Measurements from ENCODE around the gene KCNAB1. TPM values are rescaled to one million over a fixed set of nuclear protein-coding genes. Genes with fewer than 3 reads are reported as not detected.

The KCNAB1 gene
- total RNA-seq, 1 experiment from 2014 or later = 1.0 TPM

DNA sequence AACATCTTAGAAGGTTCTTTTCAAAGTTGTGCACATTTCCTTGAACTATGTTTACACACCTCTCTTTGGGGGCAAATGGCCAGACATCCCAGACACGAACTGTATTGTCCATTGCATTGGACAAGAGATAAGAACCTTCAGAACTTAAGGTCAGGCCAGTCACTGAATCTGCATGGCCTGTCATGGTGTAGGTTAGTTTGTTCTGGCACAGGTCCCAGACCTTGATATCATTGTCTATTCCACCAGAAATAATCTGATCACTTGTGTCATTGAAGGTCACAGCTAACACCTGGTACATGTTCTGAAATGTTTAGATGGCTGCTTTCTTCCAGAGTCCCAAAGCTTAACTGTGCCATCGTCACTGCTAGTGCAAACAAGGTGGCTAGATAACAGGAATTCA, 55.7 kb downstream of the KCNAB1 start (continued):
- TF ChIP-seq, protein P1, sequence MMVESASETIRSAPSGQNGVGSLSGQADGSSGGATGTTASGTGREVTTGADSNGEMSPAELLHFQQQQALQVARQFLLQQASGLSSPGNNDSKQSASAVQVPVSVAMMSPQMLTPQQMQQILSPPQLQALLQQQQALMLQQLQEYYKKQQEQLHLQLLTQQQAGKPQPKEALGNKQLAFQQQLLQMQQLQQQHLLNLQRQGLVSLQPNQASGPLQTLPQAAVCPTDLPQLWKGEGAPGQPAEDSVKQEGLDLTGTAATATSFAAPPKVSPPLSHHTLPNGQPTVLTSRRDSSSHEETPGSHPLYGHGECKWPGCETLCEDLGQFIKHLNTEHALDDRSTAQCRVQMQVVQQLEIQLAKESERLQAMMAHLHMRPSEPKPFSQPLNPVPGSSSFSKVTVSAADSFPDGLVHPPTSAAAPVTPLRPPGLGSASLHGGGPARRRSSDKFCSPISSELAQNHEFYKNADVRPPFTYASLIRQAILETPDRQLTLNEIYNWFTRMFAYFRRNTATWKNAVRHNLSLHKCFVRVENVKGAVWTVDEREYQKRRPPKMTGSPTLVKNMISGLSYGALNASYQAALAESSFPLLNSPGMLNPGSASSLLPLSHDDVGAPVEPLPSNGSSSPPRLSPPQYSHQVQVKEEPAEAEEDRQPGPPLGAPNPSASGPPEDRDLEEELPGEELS (CRISPR knock-in tag; IDR thresholded peaks at IDR 0.05) = no peak

DNA sequence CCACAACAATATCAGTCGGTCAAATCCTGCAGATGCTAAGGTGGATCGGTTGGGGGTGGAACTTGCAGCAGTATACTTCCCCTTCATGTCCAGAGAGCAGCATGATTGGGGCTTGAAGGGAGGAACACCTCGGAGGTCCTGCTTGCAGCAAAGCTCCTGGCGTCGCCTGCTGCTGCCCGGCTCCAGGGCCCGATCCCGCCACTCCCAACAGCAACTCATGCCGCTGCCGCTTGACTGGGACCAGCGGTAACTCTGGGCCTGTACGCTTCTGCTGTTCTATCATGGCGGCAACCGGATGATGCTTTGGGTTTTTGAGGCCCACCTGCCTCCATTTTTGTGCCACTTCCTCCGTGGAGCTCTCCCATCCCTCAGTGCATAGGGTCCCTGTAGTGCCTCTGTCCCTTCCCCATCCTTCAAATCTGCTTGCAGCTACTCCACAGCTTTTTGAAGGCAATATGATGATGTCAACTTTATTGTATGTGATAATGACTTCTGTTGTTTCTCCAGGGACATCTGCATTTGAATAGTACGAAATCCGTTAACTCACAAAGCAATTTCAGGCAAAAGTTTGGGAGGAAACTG, 56.3 kb downstream of the KCNAB1 start:
- TF ChIP-seq NR2C2 (CRISPR knock-in tag; IDR thresholded peaks at IDR 0.05) (no peak), ZNF671 (CRISPR knock-in tag; IDR thresholded peaks at IDR 0.05) (no peak), SMAD4 (CRISPR knock-in tag; IDR thresholded peaks at IDR 0.05) (no peak), ZNF317 (CRISPR knock-in tag; IDR thresholded peaks at IDR 0.05; ENCODE audit: borderline replicate concordance, low read depth) (no peak), NFATC4 (CRISPR knock-in tag; IDR thresholded peaks at IDR 0.05) (no peak), OVOL2 (CRISPR knock-in tag; IDR thresholded peaks at IDR 0.05; ENCODE audit: borderline replicate concordance) (no peak), RORB (CRISPR knock-in tag; IDR thresholded peaks at IDR 0.05) (no peak), KAT7 (CRISPR knock-in tag; IDR thresholded peaks at IDR 0.05; ENCODE audit: borderline replicate concordance) (no peak), NR3C1 (CRISPR knock-in tag; conservative IDR thresholded peaks at IDR 0.05; ENCODE audit: low read depth) (no peak), NFYB (CRISPR knock-in tag; conservative IDR thresholded peaks at IDR 0.05; ENCODE audit: low read depth) (no peak)
- TF ChIP-seq, protein P2, sequence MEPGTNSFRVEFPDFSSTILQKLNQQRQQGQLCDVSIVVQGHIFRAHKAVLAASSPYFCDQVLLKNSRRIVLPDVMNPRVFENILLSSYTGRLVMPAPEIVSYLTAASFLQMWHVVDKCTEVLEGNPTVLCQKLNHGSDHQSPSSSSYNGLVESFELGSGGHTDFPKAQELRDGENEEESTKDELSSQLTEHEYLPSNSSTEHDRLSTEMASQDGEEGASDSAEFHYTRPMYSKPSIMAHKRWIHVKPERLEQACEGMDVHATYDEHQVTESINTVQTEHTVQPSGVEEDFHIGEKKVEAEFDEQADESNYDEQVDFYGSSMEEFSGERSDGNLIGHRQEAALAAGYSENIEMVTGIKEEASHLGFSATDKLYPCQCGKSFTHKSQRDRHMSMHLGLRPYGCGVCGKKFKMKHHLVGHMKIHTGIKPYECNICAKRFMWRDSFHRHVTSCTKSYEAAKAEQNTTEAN (CRISPR knock-in tag; IDR thresholded peaks at IDR 0.05) = no peak
- TF ChIP-seq, protein P3, sequence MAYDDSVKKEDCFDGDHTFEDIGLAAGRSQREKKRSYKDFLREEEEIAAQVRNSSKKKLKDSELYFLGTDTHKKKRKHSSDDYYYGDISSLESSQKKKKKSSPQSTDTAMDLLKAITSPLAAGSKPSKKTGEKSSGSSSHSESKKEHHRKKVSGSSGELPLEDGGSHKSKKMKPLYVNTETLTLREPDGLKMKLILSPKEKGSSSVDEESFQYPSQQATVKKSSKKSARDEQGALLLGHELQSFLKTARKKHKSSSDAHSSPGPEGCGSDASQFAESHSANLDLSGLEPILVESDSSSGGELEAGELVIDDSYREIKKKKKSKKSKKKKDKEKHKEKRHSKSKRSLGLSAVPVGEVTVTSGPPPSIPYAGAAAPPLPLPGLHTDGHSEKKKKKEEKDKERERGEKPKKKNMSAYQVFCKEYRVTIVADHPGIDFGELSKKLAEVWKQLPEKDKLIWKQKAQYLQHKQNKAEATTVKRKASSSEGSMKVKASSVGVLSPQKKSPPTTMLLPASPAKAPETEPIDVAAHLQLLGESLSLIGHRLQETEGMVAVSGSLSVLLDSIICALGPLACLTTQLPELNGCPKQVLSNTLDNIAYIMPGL (CRISPR knock-in tag; IDR thresholded peaks at IDR 0.05) = no peak
- TF ChIP-seq, protein P4, sequence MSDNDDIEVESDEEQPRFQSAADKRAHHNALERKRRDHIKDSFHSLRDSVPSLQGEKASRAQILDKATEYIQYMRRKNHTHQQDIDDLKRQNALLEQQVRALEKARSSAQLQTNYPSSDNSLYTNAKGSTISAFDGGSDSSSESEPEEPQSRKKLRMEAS (CRISPR knock-in tag; IDR thresholded peaks at IDR 0.05) = no peak
- TF ChIP-seq, protein P5, sequence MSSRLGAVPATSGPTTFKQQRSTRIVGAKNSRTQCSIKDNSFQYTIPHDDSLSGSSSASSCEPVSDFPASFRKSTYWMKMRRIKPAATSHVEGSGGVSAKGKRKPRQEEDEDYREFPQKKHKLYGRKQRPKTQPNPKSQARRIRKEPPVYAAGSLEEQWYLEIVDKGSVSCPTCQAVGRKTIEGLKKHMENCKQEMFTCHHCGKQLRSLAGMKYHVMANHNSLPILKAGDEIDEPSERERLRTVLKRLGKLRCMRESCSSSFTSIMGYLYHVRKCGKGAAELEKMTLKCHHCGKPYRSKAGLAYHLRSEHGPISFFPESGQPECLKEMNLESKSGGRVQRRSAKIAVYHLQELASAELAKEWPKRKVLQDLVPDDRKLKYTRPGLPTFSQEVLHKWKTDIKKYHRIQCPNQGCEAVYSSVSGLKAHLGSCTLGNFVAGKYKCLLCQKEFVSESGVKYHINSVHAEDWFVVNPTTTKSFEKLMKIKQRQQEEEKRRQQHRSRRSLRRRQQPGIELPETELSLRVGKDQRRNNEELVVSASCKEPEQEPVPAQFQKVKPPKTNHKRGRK (CRISPR knock-in tag; IDR thresholded peaks at IDR 0.05; ENCODE audit: borderline replicate concordance) = no peak
- no peaks in the 10 kb centered on the region for H3K36me3 Mint-ChIP-seq
- DNase-seq (ENCODE audit: low spot score) (no peak), ATAC-seq (no peak)
- ChIA-PET CTCF (interaction anchor here (0.8 kb wide), 1 partner anchor 206 kb away, joined by 4 read pairs; no protein-coding TSS in a partner anchor), POLR2A (interaction anchor here (0.6 kb wide), 1 partner anchor 367 kb away, joined by 3 read pairs; no protein-coding TSS in a partner anchor)
- H3K27ac Mint-ChIP-seq = no peak overlapping the region
- no peak overlapping the region for H3K4me3 Mint-ChIP-seq
- no peaks in the 10 kb centered on the region for H3K9me3 Mint-ChIP-seq
- H3K27me3 Mint-ChIP-seq (ENCODE audit: low read depth) = no peaks in the 10 kb centered on the region
- H3K4me1 Mint-ChIP-seq = no peaks in the 10 kb centered on the region

DNA sequence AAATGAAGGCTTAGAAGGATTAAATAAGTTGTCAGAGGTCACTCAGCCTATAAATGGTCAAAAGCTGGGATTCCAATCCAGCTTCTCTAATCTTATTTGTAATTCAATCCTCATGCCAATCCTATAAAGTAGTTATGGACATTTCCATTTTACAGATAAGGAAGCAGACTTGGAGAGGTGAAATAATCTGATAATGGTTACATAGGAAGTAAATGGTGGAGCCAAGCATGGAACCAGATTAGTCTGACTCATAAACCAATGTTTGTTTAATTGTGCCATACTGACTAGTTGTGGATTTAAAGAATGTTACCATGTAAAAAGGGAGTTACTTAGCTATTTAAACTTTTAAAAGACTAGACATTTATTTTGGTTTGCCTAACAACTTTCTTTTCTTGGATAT, 59.7 kb downstream of the KCNAB1 start:
- ChIA-PET POLR2A (no interaction called here), CTCF (interaction anchor here (0.9 kb wide), 1 partner anchor 169 kb away, joined by 3 read pairs; no protein-coding TSS in a partner anchor)
- Mint-ChIP-seq H3K27me3 (ENCODE audit: low read depth) (no peaks in the 10 kb centered on the region), H3K4me1 (no peaks in the 10 kb centered on the region), H3K36me3 (no peaks in the 10 kb centered on the region), H3K27ac (no peak overlapping the region), H3K9me3 (no peaks in the 10 kb centered on the region), H3K4me3 (no peak overlapping the region)
- ATAC-seq (no peak), DNase-seq (ENCODE audit: low spot score) (no peak)
- TF ChIP-seq, protein P6, sequence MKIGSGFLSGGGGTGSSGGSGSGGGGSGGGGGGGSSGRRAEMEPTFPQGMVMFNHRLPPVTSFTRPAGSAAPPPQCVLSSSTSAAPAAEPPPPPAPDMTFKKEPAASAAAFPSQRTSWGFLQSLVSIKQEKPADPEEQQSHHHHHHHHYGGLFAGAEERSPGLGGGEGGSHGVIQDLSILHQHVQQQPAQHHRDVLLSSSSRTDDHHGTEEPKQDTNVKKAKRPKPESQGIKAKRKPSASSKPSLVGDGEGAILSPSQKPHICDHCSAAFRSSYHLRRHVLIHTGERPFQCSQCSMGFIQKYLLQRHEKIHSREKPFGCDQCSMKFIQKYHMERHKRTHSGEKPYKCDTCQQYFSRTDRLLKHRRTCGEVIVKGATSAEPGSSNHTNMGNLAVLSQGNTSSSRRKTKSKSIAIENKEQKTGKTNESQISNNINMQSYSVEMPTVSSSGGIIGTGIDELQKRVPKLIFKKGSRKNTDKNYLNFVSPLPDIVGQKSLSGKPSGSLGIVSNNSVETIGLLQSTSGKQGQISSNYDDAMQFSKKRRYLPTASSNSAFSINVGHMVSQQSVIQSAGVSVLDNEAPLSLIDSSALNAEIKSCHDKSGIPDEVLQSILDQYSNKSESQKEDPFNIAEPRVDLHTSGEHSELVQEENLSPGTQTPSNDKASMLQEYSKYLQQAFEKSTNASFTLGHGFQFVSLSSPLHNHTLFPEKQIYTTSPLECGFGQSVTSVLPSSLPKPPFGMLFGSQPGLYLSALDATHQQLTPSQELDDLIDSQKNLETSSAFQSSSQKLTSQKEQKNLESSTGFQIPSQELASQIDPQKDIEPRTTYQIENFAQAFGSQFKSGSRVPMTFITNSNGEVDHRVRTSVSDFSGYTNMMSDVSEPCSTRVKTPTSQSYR (CRISPR knock-in tag; IDR thresholded peaks at IDR 0.05) = no peak
- TF ChIP-seq, protein P7, sequence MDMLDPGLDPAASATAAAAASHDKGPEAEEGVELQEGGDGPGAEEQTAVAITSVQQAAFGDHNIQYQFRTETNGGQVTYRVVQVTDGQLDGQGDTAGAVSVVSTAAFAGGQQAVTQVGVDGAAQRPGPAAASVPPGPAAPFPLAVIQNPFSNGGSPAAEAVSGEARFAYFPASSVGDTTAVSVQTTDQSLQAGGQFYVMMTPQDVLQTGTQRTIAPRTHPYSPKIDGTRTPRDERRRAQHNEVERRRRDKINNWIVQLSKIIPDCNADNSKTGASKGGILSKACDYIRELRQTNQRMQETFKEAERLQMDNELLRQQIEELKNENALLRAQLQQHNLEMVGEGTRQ (CRISPR knock-in tag; IDR thresholded peaks at IDR 0.05) = no peak
- TF ChIP-seq MYBL2 (CRISPR knock-in tag; IDR thresholded peaks at IDR 0.05) (no peak), GTF2I (CRISPR knock-in tag; conservative IDR thresholded peaks at IDR 0.05) (no peak), JAZF1 (CRISPR knock-in tag; IDR thresholded peaks at IDR 0.05) (no peak), NR2C2 (CRISPR knock-in tag; IDR thresholded peaks at IDR 0.05) (no peak), PRRX2 (CRISPR knock-in tag; IDR thresholded peaks at IDR 0.05) (no peak), NFE2L1 (CRISPR knock-in tag; IDR thresholded peaks at IDR 0.05) (no peak)
- TF ChIP-seq, protein P2 (CRISPR knock-in tag; IDR thresholded peaks at IDR 0.05) = no peak

Measured in WTC11 (cell line).